Measurements from ENCODE around the gene FIBP. TPM values are rescaled to one million over a fixed set of nuclear protein-coding genes. Genes with fewer than 3 reads are reported as not detected.

FIBP gene
- total and polyA plus RNA-seq, 2 of the 8 experiments (the other 6 are each of a cell fraction or from before 2014, with no cell fraction given): 74.3 to 173 TPM

DNA sequence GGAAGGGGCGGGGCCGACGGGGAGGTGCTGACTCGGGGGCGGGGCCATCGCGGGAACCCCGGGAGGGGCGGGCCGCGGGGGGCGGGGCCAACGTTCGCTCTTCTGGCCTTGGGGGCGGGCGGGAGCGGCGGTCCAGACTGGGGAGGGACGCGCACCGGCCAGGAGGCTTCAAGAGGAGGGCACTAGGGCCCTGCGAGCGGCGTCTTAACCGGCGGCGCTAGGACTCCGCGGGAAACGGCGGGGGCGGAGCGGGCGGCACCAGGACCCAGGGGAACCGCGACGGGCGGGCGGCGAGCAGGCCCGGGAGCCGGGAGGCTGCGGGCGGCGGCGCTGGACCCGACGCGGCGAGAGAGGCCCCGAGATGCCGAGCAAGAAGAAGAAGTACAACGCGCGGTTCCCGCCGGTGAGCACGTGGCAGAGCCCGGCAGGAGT is 30.9 kb upstream of the FIBP start, which contains the start of gene DRAP1 (continued):
- TF ChIP-seq SUZ12 (IDR thresholded peaks at IDR 0.05; ENCODE audit: low read length) (no peak), CEBPB (IDR thresholded peaks at IDR 0.05; ENCODE audit: low read depth, low read length) (no peak), JUND (IDR thresholded peaks at IDR 0.05; ENCODE audit: low read length) (no peak), SIRT6 (IDR thresholded peaks at IDR 0.05; ENCODE audit: low read length) (no peak), RXRA (IDR thresholded peaks at IDR 0.05; ENCODE audit: insufficient read depth, low read depth, low read length) (no peak), NANOG (IDR thresholded peaks at IDR 0.05; ENCODE audit: insufficient read depth, low read depth, low read length, poor library complexity, severe bottlenecking) (no peak), HDAC2 (IDR thresholded peaks at IDR 0.05; ENCODE audit: borderline replicate concordance in 1 of 2, low read depth in 2 of 2, low read length in 2 of 2) (no peak; a peak in 1 of 4 replicates), ATF2 (IDR thresholded peaks at IDR 0.05; ENCODE audit: low read length) (peak; percentile 75; the same call in 1 of the 2 replicates), SP2 (IDR thresholded peaks at IDR 0.05; ENCODE audit: low read length) (0 out of 2 replicates have a peak, but pooled peaks have one; percentile 11), CTCF (IDR thresholded peaks at IDR 0.05; ENCODE audit: control extremely low read depth in 1 of 3, insufficient read depth in 1 of 3, low read depth in 1 of 3, low read length in 3 of 3) (no peak), SIN3A (conservative IDR thresholded peaks at IDR 0.05 in 1 of 2, IDR thresholded peaks at IDR 0.05 in 1 of 2; ENCODE audit: low read depth in 1 of 2, low read length in 2 of 2) (peak; percentile 76 to 91; a peak in 3 of 4 replicates), JUN (IDR thresholded peaks at IDR 0.05; ENCODE audit: low read depth, low read length) (no peak), RFX5 (IDR thresholded peaks at IDR 0.05; ENCODE audit: borderline replicate concordance, low read depth, low read length) (no peak), EGR1 (IDR thresholded peaks at IDR 0.05; ENCODE audit: borderline replicate concordance, low read depth, low read length) (peak; percentile 100), POLR2A (IDR thresholded peaks at IDR 0.05; ENCODE audit: control extremely low read depth in 1 of 2, low read depth in 2 of 2, low read length in 2 of 2) (peak; percentile 46 to 58), CHD2 (IDR thresholded peaks at IDR 0.05; ENCODE audit: low read length) (peak; percentile 67; the same call in 1 of the 2 replicates)
